AG10803 (cell line): Measurements from ENCODE around the gene MSH3.

Source experiments
- DNase-seq: peaks from one replicate; pipeline ENCODE4 v3.0.0; 2010; ENCODE audit warnings: low read depth
- H3K4me3 ChIP-seq: 2 replicates; pipeline ENCODE4 v1.5.1; 2011; ENCODE audit warnings: mild to moderate bottlenecking, low read length, control low read depth
- TF ChIP-seq, protein P1 (sequence below): conservative IDR thresholded peaks from 2 replicates; pipeline ENCODE4 v1.5.1; 2011; ENCODE audit warnings: mild to moderate bottlenecking, low read length, control low read depth, inconsistent platforms

Gene MSH3

DNA sequence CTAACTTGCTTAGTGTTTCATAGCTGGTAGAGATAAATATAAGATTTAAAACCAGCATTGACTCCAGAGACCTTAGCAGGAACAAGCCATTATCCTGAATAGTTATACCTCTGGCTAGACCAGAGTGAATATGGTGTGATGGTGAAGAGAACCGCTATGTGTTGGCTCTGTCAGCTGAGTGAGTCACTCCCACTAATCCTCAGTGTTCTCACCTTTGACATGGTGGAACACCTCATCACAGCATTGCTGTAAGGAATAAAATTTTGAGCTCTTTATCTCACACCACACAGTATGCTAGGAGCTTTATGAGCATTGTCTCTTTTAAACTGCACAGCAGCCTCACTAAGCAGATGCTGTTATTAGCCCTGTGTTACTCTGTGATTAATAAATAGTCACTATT lies 91.0 kb downstream of the MSH3 start:
- DNase-seq, result no peak
- H3K4me3 ChIP-seq, result no peak overlapping the region
- TF ChIP-seq, protein P1, sequence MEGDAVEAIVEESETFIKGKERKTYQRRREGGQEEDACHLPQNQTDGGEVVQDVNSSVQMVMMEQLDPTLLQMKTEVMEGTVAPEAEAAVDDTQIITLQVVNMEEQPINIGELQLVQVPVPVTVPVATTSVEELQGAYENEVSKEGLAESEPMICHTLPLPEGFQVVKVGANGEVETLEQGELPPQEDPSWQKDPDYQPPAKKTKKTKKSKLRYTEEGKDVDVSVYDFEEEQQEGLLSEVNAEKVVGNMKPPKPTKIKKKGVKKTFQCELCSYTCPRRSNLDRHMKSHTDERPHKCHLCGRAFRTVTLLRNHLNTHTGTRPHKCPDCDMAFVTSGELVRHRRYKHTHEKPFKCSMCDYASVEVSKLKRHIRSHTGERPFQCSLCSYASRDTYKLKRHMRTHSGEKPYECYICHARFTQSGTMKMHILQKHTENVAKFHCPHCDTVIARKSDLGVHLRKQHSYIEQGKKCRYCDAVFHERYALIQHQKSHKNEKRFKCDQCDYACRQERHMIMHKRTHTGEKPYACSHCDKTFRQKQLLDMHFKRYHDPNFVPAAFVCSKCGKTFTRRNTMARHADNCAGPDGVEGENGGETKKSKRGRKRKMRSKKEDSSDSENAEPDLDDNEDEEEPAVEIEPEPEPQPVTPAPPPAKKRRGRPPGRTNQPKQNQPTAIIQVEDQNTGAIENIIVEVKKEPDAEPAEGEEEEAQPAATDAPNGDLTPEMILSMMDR, result no peak

DNA sequence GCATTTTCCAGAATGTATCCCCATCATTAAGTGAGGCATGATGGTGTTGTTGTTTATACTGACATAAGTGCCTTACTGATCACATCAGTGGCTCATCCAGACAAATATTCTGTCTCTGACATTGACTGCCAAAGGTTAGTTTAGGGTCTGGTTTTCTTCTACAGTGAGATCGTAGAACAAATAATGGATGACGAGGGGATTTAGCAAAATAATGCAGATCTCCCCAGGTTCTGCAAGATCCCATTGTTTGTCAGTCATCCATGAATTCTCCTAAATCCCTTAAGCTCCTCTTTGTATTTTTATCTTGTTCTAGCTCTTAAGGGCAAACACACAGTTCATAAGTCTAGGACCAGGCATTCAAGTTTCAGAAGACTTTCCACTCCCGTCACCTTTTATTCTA lies 93.5 kb downstream of the MSH3 start:
- H3K4me3 ChIP-seq, result no peak overlapping the region
- no peak for DNase-seq
- TF ChIP-seq, protein P1, result no peak

DNA sequence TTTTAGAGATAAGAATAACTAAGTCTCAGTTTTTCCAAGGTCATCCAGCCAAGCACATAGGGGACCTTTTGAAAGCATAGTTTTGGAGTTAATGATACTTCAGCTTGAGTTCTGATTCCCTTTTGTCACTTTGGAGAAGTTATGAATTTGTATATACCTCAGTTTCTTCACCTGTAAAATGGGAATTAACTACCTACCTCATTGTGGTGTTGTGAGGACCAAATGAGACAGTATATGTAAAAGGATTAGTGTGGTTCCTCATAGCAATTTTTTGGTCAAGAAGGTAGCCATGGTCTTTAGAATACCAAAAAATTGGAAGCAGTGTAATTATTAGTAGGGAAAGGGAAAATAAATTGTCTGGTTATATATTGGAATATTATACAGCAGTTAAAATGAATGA lies 98.0 kb downstream of the MSH3 start:
- DNase-seq, result no peak
- TF ChIP-seq, protein P1, result no peak
- H3K4me3 ChIP-seq, result no peak overlapping the region

DNA sequence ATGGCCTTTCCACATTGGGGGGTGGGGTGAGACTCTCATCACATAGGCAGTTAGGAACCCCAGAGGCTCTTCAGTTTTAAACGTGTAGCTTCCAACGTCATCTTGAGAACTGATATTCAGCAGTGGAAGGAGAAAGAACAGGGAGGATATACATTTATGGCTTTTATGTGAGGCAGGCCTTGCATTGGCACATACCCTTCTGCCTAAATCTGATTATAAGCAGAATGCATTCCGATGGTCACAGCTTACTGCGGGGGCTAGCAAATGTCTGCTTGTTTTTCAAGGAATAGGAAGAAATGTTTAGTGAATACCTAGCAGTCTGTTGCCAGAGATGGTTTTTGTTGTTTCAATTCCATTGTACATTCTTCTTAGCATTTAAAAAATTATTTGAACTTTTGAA lies 99.3 kb downstream of the MSH3 start:
- no peak overlapping the region for H3K4me3 ChIP-seq
- DNase-seq, result no peak
- TF ChIP-seq, protein P1, result no peak

DNA sequence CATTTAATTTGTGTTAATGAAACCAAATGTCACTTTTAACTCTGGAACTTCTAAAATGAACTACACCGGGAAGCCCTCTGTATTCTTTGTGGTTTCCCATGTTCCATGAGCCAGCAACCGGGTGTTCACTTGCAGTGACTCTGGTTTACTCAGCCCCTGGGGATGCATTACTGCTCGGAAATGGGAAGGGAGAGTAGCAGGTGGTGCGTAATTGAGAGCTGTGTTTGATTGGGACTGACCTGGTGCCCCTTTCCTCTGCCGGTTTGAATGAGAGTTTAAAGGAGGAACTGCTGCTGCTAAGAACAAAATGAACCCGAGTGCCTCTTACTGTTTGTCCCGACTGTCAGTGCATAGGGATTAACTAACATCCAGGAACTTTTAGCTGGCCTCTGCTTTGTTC lies 100.4 kb downstream of the MSH3 start:
- TF ChIP-seq, protein P1, result no peak
- no peak overlapping the region for H3K4me3 ChIP-seq

DNA sequence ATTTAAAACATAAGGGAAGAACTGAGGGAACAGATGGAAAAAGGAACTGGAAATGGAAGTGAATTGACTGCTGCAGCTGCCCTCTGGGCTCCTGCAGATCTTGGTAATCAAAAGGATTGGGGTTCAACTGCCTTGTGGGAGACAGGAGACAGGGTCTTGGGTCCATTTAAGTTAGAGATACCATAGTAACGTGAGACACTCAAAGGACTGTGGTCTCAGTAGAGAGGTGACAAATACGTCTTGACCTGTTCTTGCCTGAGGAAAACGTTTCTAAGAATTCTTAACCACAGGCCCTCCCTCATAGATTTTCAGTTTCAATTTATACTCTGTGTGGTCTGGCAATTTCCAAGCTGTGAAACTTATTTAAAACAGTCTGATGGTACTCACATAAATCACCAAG lies 101.2 kb downstream of the MSH3 start:
- TF ChIP-seq, protein P1, result no peak
- H3K4me3 ChIP-seq, result no peak overlapping the region
- DNase-seq, result no peak

More for the DNA sequence above, 100.4 kb downstream of the MSH3 start:
- no peak for DNase-seq

DNA sequence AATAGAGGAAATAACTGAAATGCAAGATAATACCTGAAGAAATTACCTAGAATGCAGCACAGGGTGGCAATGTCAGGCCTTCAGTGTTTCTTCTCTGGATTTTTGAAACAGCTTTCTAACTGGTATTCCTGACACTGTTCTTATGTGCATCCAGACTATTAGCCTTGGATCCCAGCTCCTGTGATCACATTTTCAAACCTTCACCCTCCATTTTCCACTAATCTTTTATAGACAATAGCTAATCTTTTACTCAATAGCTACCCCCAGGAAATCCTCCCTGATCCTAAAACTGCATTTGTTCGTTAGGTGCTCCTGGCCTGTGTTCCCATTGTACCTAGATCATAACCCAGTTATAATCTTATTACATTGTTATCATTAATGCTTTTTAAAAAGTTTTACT lies 101.8 kb downstream of the MSH3 start:
- no peak overlapping the region for H3K4me3 ChIP-seq
- no peak for DNase-seq
- TF ChIP-seq, protein P1, result no peak
